ENCODE data around the gene SEMA3C.

Gene SEMA3C

GRCh38 chr7:80967071-80967916, 48.4 kb upstream of the SEMA3C start:
- Histone ChIP-seq H3K9ac (ENCODE audit: low read depth, low read length, poor library complexity, severe bottlenecking) (no peak overlapping the region), H3K79me2 (ENCODE audit: insufficient read depth, low read length) (no peaks in the 10 kb centered on the region), H3K9me3 (ENCODE audit: insufficient read depth, low read depth, low read length) (no peaks in the 10 kb centered on the region), H4K20me1 (ENCODE audit: insufficient read depth, low read length, poor library complexity, severe bottlenecking) (no peaks in the 10 kb centered on the region), H3F3A (ENCODE audit: low read depth) (no peaks in the 10 kb centered on the region), H3K4me1 (ENCODE audit: insufficient read depth, low read length, poor library complexity, severe bottlenecking) (no peaks in the 10 kb centered on the region), H3K9me2 (replicated peaks; ENCODE audit: low read depth, low read length) (no peaks in the 10 kb centered on the region), H3K4me2 (ENCODE audit: low read depth, low read length, poor library complexity, severe bottlenecking) (no peak overlapping the region), H3K36me3 (ENCODE audit: insufficient read depth, low read length) (no peaks in the 10 kb centered on the region), H3K4me3 (ENCODE audit: low read length, poor library complexity, severe bottlenecking) (no peak overlapping the region), H2AFZ (ENCODE audit: low read length) (no peak overlapping the region), H3K27me3 (ENCODE audit: insufficient read depth, low read length, poor library complexity, severe bottlenecking) (no peaks in the 10 kb centered on the region)
- TF ChIP-seq, protein P1, sequence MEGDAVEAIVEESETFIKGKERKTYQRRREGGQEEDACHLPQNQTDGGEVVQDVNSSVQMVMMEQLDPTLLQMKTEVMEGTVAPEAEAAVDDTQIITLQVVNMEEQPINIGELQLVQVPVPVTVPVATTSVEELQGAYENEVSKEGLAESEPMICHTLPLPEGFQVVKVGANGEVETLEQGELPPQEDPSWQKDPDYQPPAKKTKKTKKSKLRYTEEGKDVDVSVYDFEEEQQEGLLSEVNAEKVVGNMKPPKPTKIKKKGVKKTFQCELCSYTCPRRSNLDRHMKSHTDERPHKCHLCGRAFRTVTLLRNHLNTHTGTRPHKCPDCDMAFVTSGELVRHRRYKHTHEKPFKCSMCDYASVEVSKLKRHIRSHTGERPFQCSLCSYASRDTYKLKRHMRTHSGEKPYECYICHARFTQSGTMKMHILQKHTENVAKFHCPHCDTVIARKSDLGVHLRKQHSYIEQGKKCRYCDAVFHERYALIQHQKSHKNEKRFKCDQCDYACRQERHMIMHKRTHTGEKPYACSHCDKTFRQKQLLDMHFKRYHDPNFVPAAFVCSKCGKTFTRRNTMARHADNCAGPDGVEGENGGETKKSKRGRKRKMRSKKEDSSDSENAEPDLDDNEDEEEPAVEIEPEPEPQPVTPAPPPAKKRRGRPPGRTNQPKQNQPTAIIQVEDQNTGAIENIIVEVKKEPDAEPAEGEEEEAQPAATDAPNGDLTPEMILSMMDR (conservative IDR thresholded peaks at IDR 0.05; ENCODE audit: low read length): no peak
- no peak for TF ChIP-seq EZH2phosphoT487 (IDR thresholded peaks at IDR 0.05; ENCODE audit: borderline replicate concordance)

GRCh38 chr7:80960244-80960795, 41.5 kb upstream of the SEMA3C start:
- H3K79me2 ChIP-seq (ENCODE audit: insufficient read depth, low read length): no peaks in the 10 kb centered on the region
- H3K4me3 ChIP-seq (ENCODE audit: low read length, poor library complexity, severe bottlenecking): no peak overlapping the region
- no peaks in the 10 kb centered on the region for H4K20me1 ChIP-seq (ENCODE audit: insufficient read depth, low read length, poor library complexity, severe bottlenecking)
- H3K27me3 ChIP-seq (ENCODE audit: insufficient read depth, low read length, poor library complexity, severe bottlenecking): no peaks in the 10 kb centered on the region
- no peak overlapping the region for H3K4me2 ChIP-seq (ENCODE audit: low read depth, low read length, poor library complexity, severe bottlenecking)
- no peaks in the 10 kb centered on the region for H3K4me1 ChIP-seq (ENCODE audit: insufficient read depth, low read length, poor library complexity, severe bottlenecking)
- no peaks in the 10 kb centered on the region for H3K9me3 ChIP-seq (ENCODE audit: insufficient read depth, low read depth, low read length)
- no peaks in the 10 kb centered on the region for H3K9me2 ChIP-seq (replicated peaks; ENCODE audit: low read depth, low read length)
- no peak for TF ChIP-seq EZH2phosphoT487 (IDR thresholded peaks at IDR 0.05; ENCODE audit: borderline replicate concordance)
- TF ChIP-seq, protein P1 (conservative IDR thresholded peaks at IDR 0.05; ENCODE audit: low read length): no peak
- no peaks in the 10 kb centered on the region for H3F3A ChIP-seq (ENCODE audit: low read depth)
- no peak overlapping the region for H3K9ac ChIP-seq (ENCODE audit: low read depth, low read length, poor library complexity, severe bottlenecking)
- no peak overlapping the region for H2AFZ ChIP-seq (ENCODE audit: low read length)
- no peaks in the 10 kb centered on the region for H3K36me3 ChIP-seq (ENCODE audit: insufficient read depth, low read length)

DNA sequence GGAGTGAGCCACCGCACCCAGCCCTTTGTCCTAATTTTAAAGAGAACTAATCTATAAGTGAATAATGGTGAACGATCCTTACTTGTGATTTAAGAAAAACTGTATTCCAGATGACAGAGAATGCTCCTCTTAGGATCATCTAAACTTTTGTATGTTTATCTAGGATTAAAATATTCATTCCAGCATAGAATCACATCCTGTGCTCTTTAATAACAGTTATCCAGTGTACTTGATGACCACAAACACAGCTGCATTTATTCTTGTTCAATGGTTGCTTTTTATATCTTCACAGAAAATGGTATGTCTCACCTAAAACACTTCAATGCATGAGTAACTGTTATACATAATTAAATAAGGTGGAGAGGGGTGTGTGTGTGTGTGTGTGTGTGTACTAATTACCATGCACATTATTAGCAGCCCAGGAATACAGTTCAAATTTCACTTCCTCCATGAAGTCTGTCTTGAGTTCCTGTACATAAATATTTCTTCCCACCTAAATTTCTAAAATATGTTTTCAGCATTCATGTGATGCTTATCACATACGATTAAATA, 38.5 kb upstream of the SEMA3C start:
- 0 out of 2 replicates have a peak, but pooled peaks cover 5% of the 10 kb centered on the region for H3K9me2 ChIP-seq (replicated peaks; ENCODE audit: low read depth, low read length)
- no peaks in the 10 kb centered on the region for H3K4me1 ChIP-seq (ENCODE audit: insufficient read depth, low read length, poor library complexity, severe bottlenecking)
- no peak overlapping the region for H2AFZ ChIP-seq (ENCODE audit: low read length)
- no peaks in the 10 kb centered on the region for H3K9me3 ChIP-seq (ENCODE audit: insufficient read depth, low read depth, low read length)
- no peaks in the 10 kb centered on the region for H3K36me3 ChIP-seq (ENCODE audit: insufficient read depth, low read length)
- no peak overlapping the region for H3K9ac ChIP-seq (ENCODE audit: low read depth, low read length, poor library complexity, severe bottlenecking)
- H4K20me1 ChIP-seq (ENCODE audit: insufficient read depth, low read length, poor library complexity, severe bottlenecking): no peaks in the 10 kb centered on the region
- no peak overlapping the region for H3K4me2 ChIP-seq (ENCODE audit: low read depth, low read length, poor library complexity, severe bottlenecking)
- H3K79me2 ChIP-seq (ENCODE audit: insufficient read depth, low read length): no peaks in the 10 kb centered on the region
- no peak overlapping the region for H3K4me3 ChIP-seq (ENCODE audit: low read length, poor library complexity, severe bottlenecking)
- H3K27me3 ChIP-seq (ENCODE audit: insufficient read depth, low read length, poor library complexity, severe bottlenecking): no peaks in the 10 kb centered on the region
- no peak for TF ChIP-seq EZH2phosphoT487 (IDR thresholded peaks at IDR 0.05; ENCODE audit: borderline replicate concordance)
- TF ChIP-seq, protein P1 (conservative IDR thresholded peaks at IDR 0.05; ENCODE audit: low read length): no peak
- H3F3A ChIP-seq (ENCODE audit: low read depth): no peaks in the 10 kb centered on the region

Measured in Loucy (cell line).